ENCODE data around the gene CTU2. TPM values are rescaled to one million over a fixed set of nuclear protein-coding genes. Genes with fewer than 3 reads are reported as not detected.

The CTU2 gene
- total RNA-seq, 1 donor from 2014 or later: 4.2 TPM

DNA sequence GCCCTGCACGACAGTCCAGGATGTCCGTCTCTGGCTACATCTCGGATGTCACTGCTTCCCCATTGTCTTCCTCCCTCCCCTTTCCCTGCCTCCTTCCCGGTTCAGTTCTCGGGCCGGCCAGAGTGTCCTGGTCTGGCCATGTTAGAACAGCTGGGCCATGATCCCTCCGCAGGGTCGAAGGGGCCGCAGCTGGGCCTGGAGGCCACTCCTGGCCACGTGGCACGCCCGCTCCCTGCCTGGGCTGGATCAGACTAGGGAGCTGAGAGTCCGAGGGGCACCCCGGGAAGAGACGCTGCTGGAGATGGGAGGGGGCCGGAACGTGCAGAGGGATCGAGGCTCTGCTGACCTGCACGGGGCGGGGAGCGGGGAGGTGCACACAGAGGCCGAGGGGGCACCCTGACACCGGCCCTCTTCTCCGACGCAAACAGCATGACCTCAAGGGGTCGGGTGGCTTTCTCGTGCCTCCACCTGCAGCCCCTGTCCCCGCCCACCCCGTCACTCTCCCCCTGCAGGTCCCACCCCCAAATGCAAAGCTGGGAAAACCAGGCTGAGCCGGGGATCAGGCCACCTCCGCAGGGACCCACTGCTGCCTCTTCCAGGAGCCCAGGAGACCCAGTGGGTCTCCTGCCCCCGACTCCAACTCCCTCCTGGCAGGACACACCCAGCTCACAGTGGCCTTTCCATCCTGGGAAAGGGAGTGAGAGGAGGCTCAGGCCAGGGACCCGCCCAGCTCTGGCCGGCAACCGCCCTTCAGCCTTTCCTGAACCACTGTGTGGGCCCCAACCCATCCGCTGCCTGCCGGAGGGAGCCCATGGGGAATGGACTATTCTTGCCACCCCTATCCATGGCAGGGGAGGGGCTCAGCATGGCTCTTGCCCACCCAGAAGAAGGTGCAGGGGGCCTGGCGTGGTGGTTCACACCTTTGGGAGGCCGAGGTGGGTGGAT lies 38.5 kb downstream of the CTU2 start:
- no peaks in the 10 kb centered on the region for H3K27me3 ChIP-seq
- H3K36me3 ChIP-seq: peaks cover 15 to 20% of the 10 kb centered on the region in 2 donors
- no peak overlapping the region for H3K27ac ChIP-seq
- no peaks in the 10 kb centered on the region for H3K9me3 ChIP-seq
- peaks cover 6 to 9% of the 10 kb centered on the region in 2 donors for H3K4me1 ChIP-seq
- no peak for TF ChIP-seq CTCF (IDR thresholded peaks at IDR 0.05)
- intact Hi-C loops (cut with DNase I): no loop called here
- DNase-seq (ENCODE audit: low spot score in 2 of 2): no peak
- no peak overlapping the region for H3K4me3 ChIP-seq

DNA sequence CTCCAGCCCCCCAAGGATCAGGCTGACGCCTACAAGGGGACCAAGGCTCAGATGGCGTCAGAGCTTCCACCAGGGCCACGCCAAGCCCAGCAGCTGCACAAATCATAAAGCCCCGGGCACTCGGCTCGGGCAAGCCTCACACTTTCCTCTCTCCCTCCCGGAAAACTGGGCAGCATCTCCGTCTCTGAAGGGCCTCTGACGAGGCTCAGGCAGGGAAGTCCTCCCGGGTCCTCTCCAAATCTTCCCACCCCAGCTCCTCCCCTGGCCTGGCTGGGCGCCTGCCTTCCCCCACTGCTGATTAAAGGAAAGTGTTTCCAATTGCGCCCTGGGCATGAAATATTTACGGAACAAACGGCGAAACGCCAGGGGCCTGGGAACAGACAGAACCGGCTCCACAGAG lies 40.2 kb downstream of the CTU2 start:
- DNase-seq (ENCODE audit: low spot score in 2 of 2): no peak
- Histone ChIP-seq H3K4me1 (peaks cover 6 to 9% of the 10 kb centered on the region in 2 donors), H3K27ac (peak overlapping the region in 1 of 2 donors; percentile 55), H3K4me3 (no peak overlapping the region), H3K9me3 (no peaks in the 10 kb centered on the region), H3K27me3 (no peaks in the 10 kb centered on the region), H3K36me3 (peaks cover 0 to 7% of the 10 kb centered on the region in 2 donors)
- intact Hi-C loops (cut with DNase I): no loop called here
- TF ChIP-seq CTCF (IDR thresholded peaks at IDR 0.05): no peak

GRCh38 chr16:88747588-88748301 lies 41.4 kb downstream of the CTU2 start:
- peaks cover 0 to 6% of the 10 kb centered on the region in 2 donors for H3K36me3 ChIP-seq
- intact Hi-C loops (cut with DNase I): no loop called here
- no peak overlapping the region for H3K27ac ChIP-seq
- H3K4me1 ChIP-seq: peaks cover 6 to 9% of the 10 kb centered on the region in 2 donors
- TF ChIP-seq CTCF (IDR thresholded peaks at IDR 0.05): no peak
- no peak for DNase-seq (ENCODE audit: low spot score in 2 of 2)
- no peak overlapping the region for H3K4me3 ChIP-seq
- no peaks in the 10 kb centered on the region for H3K27me3 ChIP-seq
- no peaks in the 10 kb centered on the region for H3K9me3 ChIP-seq

- Histone ChIP-seq H3K27me3 (no peaks in the 10 kb centered on the region), H3K9me3 (no peaks in the 10 kb centered on the region), H3K27ac (no peak overlapping the region), H3K4me1 (peaks cover 6 to 9% of the 10 kb centered on the region in 2 donors), H3K36me3 (peaks cover 0 to 6% of the 10 kb centered on the region in 2 donors), H3K4me3 (no peak overlapping the region)
- no peak for DNase-seq (ENCODE audit: low spot score in 2 of 2)
- TF ChIP-seq CTCF (IDR thresholded peaks at IDR 0.05): no peak
- intact Hi-C loops (cut with DNase I): no loop called here
Measured at GRCh38 chr16:88748364-88748763, 42.1 kb downstream of the CTU2 start.

DNA sequence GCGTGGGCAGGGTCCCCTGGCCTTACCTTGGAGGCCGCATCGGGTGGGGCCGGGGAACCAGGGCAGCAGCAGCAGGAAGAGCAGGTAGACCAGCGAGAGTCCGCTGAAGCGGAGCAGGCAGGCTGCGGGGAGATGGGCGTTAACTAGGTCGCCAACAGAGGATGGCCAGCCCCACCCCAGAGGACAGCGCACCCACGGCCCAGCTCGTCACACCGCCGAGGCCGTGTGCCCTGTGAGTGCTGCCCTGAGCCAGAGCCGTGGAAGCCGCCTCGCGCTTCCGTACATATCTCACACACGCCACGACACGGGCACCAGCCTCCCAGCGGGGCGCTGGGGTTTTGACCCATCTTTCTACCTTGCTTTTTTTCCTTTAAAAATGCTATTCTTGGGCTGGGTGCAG lies 43.1 kb downstream of the CTU2 start:
- peaks cover 4% of the 10 kb centered on the region in 2 donors for H3K4me1 ChIP-seq
- TF ChIP-seq CTCF (IDR thresholded peaks at IDR 0.05): no peak

More for the DNA sequence above, 43.1 kb downstream of the CTU2 start:
- Histone ChIP-seq H3K36me3 (peaks cover 0 to 6% of the 10 kb centered on the region in 2 donors), H3K4me3 (no peak overlapping the region), H3K27ac (no peak overlapping the region), H3K9me3 (no peaks in the 10 kb centered on the region), H3K27me3 (no peaks in the 10 kb centered on the region)
- intact Hi-C loops (cut with DNase I): no loop called here
- no peak for DNase-seq (ENCODE audit: low spot score in 2 of 2)
